GM21737 (cell line): ENCODE results near the gene METTL6.
"Not testable (repeated sequence)": the region's sequence is repeated elsewhere in the genome, so short reads cannot be mapped to it uniquely, and the experiment has no call there.

Experiments
- ATAC-seq: cut with Tn5 transposase; IDR thresholded peaks from one replicate; pipeline ENCODE4 v1.9.1; 2021; ENCODE audit warnings: mild to moderate bottlenecking, moderate library complexity; ENCODE audit not compliant: unreplicated experiment

METTL6 gene

DNA sequence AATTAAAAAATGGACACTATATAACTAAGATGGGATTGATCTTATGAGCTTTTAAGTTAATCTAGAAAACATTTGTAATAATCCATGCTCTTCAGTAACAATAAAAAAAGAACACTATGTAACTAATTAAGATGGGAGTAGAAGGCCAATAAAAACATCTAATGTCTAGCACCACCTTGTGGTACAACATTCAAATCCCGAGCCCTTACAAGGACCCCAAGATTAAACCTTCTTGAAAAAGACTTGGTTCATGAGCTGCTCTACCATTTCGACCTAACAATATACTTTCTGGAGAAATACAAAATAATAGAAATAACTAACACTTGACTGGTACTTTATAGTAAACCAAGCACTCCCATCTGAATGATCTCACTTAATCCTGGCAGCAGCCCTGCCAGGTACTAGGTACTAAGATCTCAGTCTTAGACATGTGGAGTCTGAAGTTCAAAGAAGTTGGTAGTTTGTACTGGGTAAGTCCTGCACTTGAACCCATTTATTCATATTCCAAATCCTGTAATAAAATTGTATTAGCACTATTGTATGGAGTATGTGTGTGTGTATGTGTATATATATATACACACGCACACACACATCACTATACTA, 21.8 kb downstream of the METTL6 start:
- no peak for ATAC-seq

DNA sequence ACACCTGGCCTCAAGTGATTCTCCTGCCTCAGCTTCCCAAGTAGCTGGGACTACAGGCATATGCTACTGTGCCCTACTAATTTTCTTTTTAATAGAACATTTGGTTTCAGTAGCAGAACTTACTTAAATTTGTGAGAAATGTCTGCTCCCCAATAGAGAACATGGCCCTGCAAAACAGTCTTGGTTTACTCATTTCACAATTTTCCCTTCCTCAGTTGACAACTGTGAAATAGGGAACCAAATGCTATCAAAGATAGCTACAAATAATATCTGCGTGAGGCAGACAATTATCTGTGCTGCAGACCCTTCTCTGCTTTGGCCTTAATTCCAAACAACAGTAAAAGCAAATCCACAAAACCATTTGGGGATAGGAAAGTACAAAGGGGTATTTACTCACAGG, 22.6 kb downstream of the METTL6 start:
- ATAC-seq, result no peak

DNA sequence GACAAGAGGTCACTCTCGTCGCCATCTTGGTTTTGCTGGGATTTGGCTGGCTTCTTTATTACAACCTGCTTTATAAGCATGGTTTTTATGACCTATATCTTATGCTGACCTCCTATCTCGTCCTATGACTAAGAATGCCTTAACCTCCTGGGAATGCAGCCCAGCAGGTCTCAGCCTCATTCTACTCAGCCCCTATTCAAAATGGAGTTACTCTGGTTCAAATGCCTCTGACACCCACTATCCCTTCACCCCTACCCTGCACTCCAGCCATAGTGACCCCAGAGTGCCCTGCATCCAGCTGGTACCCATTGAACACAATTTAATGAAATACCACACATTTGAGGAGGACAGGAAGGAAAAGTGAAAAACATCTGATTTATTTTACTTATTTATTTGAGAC, 23.4 kb downstream of the METTL6 start:
- no peak for ATAC-seq

DNA sequence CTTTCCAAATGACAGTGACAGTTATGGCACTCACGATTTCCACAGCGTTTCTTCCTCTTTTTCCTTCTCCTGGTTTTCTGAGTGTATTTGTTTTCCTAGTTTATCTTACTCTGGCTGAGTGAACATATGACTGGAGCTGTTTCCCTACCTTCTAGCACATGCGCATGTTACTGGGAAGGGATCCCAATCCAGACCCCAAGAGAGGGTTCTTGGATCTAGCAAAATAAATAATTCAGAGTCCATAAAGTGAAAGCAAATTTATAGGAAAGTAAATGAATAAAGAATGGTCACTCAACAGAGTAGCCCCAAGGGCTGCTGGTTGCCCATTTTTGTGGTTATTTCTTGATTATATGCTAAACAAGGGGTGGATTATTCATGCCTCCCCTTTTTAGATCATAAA, 23.8 kb downstream of the METTL6 start:
- ATAC-seq, result no peak

DNA sequence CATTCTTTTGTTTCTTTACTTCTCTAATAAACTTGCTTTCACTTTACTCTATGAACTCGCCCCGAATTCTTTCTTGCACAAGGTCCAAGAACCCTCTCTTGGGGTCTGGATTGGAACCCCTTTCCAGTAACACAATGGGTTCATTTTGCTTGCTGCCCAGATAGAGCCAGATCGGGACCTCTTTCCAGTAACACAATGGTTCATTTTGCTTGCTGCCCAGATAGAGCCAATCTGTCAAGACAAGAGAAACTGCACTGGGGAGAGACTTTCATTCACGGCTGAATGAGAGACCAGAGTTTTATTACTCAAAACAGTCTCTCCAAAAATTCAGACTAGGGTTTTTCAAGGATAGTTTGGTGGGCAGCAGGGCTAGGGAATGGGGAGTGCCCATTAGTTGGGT, 25.4 kb downstream of the METTL6 start:
- no peak for ATAC-seq

DNA sequence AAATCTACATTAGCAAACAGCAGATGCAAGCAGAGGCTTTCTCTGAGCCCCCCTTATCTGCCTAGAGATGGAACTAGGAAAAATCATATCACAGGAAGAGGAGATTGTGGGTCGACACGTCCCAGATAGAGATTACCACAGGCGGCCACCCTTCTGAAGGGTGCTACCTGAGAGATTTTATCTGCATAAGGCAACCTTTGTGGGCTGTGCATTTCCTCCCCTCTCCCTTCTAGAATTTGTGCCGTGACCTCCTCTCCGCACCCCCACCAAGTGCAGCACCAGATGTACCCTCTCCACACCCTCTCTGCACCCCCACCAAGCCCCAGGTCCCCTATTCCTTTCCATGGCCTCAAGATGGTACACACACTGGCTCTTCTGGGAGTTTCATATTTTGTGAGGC, 27.4 kb downstream of the METTL6 start:
- ATAC-seq, result no peak

DNA sequence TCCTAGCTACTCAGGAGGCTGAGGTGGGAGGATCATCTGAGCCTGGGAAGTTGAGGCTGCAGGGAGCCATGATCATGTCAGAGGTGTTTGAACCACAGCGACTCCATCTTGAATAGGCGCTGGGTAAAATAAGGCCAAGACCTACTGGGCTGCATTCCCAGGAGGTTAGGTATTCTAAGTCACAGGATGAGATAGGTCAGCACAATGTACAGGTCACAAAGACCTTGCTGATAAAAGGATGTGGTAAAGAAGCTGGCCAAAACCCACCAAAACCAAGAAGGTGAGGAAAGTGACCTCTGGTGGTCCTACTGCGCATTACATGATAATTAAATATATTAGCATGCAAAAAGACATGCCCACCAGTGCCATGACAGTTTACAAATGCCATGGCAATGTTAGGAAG, 28.6 kb downstream of the METTL6 start:
- ATAC-seq, result not testable (repeated sequence)

DNA sequence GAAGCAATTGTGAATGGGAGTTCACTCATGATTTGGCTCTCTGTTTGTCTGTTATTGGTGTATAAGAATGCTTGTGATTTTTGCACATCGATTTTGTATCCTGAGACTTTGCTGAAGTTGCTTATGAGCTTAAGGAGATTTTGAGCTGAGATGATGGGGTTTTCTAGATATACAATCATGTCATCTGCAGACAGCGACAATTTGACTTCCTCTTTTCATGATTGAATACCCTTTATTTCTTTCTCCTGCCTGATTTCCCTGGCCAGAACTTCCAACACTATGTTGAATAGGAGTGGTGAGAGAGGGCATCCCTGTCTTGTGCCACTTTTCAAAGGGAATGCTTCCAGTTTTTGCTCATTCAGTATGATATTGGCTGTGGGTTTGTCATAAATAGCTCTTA, 34.1 kb downstream of the METTL6 start:
- ATAC-seq, result not testable (repeated sequence)

DNA sequence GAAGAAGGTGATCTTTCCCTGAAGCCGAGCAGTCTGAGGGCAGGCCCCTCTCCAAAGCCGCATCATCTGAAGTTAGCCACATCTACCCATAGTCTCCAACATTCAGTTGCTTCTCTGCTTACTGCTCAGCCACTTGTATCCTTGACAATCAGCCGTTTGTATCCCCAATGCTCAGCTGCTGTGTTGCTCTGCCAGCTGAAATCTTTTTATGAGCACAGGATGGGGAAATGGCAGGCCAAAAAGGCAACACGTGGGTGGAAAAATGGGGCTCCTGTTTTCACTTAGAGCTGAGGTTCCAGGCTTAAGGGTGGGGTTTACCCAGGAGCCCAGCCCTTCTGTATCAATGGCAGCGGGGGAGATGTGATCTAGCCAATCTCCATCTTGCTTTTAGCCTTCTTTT, 36.3 kb downstream of the METTL6 start:
- no peak for ATAC-seq

DNA sequence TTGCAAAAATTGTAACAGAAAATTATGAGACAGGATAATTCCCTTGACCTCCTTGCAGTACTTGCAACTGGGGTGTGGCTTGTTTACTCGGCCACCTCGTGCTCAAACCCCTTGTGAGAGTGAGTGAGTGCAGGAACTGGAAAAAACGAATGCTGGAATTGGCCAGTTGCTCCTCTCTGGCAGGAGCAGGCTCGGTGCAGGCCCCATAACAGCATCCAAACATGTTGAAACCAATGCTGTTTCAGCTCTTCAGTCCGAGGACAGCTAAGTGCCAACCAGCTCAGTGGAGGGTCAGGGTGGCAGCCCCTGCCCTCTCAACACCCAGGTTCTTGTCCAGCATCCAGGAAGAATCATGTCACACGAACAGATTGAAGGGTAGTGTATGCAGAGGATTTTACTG, 36.9 kb downstream of the METTL6 start:
- no peak for ATAC-seq

DNA sequence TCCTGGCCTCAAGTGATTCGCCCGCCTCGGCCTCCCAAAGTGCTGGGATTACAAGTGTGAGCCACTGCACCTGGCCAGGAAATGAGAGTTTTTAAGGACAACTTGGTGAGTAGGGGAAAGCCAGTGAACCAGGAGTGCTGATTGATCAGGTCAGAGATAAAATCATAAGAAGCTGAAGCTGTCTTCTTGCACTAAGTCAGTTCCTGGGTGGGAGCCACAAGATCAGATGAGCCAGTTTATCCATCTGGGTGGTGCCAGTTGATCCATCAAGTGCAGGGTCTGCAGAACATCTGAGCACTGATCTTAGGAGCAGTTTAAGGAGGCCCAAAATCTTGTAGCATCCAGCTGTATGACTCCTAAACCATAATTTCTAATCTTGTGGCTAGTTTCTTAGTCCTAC, 39.0 kb downstream of the METTL6 start:
- ATAC-seq, result not testable (repeated sequence)

DNA sequence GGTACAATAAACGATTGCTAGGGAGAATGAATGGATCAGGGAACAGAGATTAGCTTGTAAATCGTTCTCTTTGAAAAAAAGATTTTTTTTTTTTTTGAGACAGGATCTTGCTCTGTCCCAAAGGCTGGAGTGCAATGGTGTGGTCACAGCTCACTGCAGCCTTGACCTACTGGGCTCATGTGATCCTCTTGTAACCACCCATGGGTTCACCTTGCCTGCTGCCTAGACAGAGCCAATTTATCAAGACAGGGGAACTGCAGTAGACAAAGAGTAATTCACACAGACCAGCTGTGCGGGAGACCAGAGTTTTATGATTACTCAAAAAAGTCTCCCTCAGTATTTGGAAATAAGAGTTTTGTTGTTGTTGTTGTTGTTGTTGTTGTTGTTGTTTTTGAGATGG, 39.6 kb downstream of the METTL6 start:
- ATAC-seq, result no peak

DNA sequence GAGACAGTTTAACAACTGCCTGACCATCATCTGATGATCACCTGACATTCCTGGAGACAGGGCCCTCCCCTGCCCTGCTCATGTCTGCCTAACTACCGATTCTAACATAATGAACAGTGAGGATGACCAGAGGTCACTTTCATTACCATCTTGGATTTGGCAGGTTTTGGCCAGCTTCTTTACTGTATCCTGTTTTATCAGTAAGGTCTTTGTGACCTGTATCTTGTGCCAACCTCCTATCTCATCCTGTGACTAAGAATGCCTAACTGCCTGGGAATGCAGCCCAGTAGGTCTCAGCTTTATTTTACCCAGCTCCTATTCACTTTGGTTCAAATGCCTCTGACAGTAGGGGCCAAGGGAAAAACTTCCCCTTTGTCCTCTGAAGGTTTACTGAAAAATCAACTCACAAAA, 40.2 kb downstream of the METTL6 start:
- ATAC-seq, result no peak

DNA sequence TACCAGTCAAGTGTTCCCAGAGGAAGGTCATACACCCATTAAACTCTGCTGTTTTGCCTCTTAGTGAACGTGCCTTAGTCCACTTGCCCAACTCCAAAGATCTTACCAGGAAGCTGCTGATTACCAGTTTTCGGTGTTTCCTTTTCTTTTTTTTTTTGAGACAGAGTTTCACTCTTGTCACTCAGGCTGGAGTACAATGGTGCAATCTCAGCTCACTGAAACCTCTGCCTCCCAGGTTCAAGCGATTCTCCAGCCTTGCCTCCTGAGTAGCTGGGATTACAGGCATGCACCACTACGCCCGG, 40.7 kb downstream of the METTL6 start:
- ATAC-seq, result not testable (repeated sequence)

DNA sequence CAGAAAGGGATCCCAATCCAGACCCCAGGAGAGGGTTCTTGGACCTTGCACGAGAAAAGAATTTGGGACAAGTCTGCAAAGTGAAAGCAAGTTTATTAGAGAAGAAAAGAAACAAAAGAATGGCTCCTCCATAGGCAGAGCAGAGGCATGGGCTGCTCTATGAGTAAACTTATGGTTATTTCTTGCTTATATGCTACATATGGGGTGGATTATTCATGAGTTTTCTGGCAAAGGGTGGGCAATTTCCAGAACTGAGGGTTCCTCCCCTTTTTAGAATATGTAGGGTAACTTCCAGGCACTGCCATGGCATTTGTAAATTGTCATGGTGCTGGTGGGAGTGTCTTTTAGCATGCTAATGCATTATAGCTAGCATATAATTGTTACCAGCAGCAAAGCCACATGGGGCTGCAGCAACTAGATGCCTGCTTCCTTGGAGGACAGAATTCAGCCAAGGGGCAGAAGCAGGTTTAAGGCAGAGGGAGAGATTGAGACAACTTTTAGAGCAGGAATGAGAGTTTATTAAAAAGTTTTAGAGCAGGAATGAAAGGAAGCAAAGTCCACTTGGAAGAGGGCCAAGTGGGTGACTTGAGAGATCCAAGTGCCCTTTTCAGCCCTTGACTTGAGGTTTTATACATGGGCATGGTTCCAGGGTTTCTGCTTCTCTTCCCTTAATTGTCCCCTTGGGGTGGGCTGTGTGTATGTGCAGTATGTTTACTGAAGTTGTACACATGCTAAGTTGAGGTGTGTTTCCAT, 41.3 kb downstream of the METTL6 start:
- ATAC-seq, result no peak

DNA sequence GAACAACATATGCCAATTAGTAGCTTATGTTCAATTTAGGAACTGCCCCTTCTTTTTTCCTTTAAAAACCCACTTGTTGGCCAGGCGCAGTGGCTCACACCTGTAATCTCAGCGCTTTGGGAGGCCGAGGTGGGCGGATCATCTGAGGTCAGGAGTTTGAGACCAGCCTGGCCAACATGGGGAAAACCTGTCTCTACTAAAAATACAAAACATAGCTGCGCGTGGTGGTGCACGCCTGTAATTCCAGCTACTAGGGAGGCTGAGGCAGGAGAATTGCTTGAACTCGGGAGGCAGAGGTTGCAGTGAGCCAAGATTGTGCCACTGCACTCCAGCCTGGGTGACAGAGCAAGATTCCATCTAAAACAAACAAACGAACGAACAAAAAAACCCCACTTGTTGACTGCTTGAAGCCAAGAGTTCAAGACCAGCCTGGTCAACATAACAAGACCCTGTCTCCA, 42.1 kb downstream of the METTL6 start:
- not testable (repeated sequence) for ATAC-seq

DNA sequence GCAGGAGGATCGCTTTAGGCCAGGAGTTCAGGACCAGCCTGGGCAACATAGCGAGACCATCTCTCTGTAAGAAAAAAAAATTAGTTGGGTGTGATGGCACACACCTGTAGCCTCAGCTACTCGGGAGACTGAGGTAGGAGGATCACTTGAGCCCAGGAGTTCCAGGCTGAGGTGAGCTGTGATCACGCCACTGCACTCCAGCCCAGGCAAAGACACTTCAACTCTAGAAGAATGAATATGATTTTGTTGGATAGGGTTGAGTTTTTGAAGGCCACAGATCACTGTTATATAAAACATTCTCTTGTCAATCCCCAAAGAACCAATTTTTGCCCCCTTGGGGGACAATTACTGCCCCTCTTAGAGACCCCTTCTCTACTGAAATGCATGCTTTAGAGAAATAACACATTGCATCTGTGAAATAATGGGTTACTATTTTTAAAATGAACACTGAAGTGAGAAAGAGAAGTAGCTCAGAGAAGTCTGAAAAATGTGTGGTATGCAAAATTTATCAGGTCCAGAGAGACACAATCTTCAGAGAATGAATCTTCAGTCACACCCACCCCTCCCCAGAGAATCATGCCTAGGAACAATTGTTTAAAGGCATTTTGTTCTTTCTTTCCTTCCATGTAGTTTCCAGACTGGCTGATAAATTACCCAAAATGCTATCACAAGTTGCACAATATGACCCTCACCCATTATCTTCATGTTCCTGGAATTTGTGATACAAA, 42.7 kb downstream of the METTL6 start:
- ATAC-seq, result peak; percentile 76

DNA sequence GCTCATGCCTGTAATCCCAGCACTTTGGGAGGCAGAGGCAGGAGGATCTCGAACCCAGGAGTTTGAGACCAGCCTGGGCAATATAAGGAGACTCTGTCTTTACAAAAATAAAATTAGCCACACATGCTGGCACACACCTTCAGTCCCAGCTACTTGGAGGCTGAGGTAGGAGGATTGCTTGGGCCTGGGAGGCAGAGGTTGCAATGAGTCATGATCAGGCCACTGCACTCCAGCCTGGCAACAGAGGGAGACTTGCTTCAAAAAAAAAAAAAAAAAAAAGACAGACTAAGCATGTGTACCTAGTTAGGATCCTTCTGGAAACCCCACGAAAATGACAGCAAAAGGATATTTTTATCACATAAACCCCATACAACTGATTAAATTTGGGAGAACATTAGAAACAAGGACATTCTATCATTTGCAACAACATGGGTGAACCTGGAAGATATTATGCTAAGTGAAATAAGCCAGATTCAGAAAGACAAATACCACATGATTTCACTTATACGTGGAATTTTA, 44.9 kb downstream of the METTL6 start:
- no peak for ATAC-seq

DNA sequence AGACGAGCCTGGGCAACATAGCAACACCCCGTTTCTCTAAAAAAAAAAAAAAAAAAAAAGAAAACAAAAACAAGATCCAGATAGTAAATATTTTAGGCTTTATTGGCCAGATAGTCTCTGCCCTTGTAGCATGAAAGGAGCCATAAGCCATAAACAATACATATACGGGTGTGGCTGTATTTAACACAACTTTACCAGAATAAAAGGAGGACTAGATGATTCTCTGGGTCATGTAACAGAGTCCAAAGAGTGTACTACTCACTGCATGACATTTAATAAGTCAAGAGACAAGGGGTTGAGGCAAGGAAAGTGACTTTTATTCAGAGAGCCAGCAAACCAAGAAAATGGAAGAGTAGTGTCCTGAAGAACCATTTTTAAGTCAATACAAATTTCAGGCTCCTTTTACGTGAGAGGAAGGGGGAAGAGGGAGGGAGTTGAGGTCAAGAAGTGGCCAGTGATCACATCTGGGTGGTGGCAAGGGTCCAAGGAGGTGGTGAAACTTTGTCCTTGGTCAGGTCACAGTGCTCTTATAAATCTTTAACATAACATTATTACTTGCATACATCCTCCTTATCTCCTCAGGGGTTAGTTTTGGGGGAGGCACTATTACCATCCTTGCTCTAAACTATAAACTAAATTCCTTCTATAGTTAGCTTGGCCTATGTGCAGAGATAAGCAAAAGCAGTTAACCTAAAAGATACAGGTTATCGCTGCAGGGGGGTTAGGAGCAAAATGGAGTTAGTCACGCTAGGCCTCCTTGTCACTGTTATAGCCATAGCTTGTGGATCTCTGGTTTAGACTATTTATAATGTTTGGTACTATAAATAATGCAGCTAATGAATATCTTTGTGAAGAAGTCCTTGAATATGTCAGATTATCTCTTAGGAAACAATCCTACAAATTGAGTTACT, 46.1 kb downstream of the METTL6 start:
- no peak for ATAC-seq

DNA sequence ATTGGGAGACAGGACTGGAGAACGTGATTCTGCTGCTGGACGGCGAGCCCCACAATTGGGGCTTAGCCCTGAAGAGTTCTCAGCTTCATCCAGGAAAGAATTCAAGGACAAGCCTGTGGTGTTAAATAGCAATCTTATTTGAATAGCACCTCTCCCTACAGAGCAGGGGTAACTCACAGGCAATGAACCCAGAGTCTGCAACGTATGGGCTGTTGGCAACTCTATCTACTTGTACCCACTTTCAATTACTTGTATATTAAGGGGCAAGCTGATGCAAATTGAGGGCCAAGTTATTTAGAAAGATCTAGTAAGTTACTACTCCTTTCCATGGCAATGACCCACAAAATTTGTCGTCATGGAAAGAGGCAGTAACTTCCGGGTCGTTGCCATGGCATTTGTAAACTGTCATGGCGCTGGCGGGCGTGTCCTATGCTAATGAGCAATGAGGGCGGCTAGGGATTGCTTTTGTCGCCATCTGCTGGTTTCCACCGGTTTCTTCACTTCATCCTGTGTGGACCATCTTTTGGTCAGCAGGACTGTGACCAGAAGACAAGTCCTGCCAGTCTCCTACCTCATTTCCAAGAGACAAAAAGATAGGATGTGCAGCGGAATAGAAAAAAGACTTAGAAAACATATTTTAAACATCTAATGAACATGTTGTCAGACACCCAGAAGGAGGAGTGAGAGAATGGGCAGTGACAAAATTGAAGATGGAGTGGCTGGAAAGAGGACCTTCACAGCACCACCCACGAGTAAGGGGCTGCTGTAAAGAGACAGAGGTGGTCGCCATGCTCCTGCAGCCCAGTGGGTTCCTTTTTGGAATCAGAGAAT, 49.2 kb downstream of the METTL6 start:
- ATAC-seq, result peak; percentile 88
